Stimulated activated CD4-positive, alpha-beta T cell treated with anti-CD3 and anti-CD28 coated beads, Interleukin-4, amount 100 ng/mL, for 24 hours (primary cell): Measurements from ENCODE around the gene GALNT3.

Experiments
- DNase-seq: peaks from one replicate; pipeline ENCODE4 v3.0.0-alpha.2; 2020

GALNT3 gene

GRCh38 chr2:165795011-165795410 is 964 bp upstream of the GALNT3 start:
- no peak for DNase-seq

- DNase-seq, result peak; percentile 52
Measured at GRCh38 chr2:165794536-165794928, 485 bp upstream of the GALNT3 start.

GRCh38 chr2:165793161-165793778 is 777 bp downstream of the GALNT3 start:
- DNase-seq, result no peak

- DNase-seq, result no peak
Measured at GRCh38 chr2:165792104-165792454, 2.0 kb downstream of the GALNT3 start.

- no peak for DNase-seq
Measured at GRCh38 chr2:165791421-165792103, 2.5 kb downstream of the GALNT3 start.

GRCh38 chr2:165790466-165790865 is 3.6 kb downstream of the GALNT3 start:
- DNase-seq, result no peak

GRCh38 chr2:165787334-165787733 is 6.7 kb downstream of the GALNT3 start:
- DNase-seq, result no peak

- no peak for DNase-seq
Measured at GRCh38 chr2:165779706-165780105, 14.3 kb downstream of the GALNT3 start.

- DNase-seq, result no peak
Measured at GRCh38 chr2:165778653-165779451, 15.2 kb downstream of the GALNT3 start.

GRCh38 chr2:165778187-165778556 is 15.9 kb downstream of the GALNT3 start:
- no peak for DNase-seq

GRCh38 chr2:165777522-165778186 is 16.4 kb downstream of the GALNT3 start:
- DNase-seq, result no peak

- no peak for DNase-seq
Measured at GRCh38 chr2:165776796-165777195, 17.3 kb downstream of the GALNT3 start.

- DNase-seq, result no peak
Measured at GRCh38 chr2:165776013-165776412, 18.0 kb downstream of the GALNT3 start.

GRCh38 chr2:165773684-165774083 is 20.4 kb downstream of the GALNT3 start:
- no peak for DNase-seq

GRCh38 chr2:165772183-165772582 is 21.9 kb downstream of the GALNT3 start:
- no peak for DNase-seq

GRCh38 chr2:165766326-165766927 is 27.6 kb downstream of the GALNT3 start:
- DNase-seq, result no peak

- DNase-seq, result no peak
Measured at GRCh38 chr2:165762723-165763122, 31.3 kb downstream of the GALNT3 start.

- no peak for DNase-seq
Measured at GRCh38 chr2:165757906-165758675, 36.0 kb downstream of the GALNT3 start.

- no peak for DNase-seq
Measured at GRCh38 chr2:165746501-165746900, 47.5 kb downstream of the GALNT3 start.

GRCh38 chr2:165745916-165746315 is 48.1 kb downstream of the GALNT3 start:
- DNase-seq, result no peak

GRCh38 chr2:165743442-165743841 is 50.6 kb downstream of the GALNT3 start:
- DNase-seq, result no peak

GRCh38 chr2:165725421-165725820 is 68.6 kb downstream of the GALNT3 start:
- DNase-seq, result no peak
